HG03095 (cell line): Measurements from ENCODE around the gene GARRE1.

Source experiments
- ATAC-seq: cut with Tn5 transposase; IDR thresholded peaks from one replicate; pipeline ENCODE4 v1.9.1; 2021; ENCODE audit warnings: moderate library complexity; ENCODE audit not compliant: unreplicated experiment

Gene GARRE1

GRCh38 chr19:34284505-34284904 lies 30.2 kb downstream of the GARRE1 start:
- no peak for ATAC-seq

GRCh38 chr19:34287662-34288140 lies 33.3 kb downstream of the GARRE1 start:
- ATAC-seq = no peak

GRCh38 chr19:34288381-34288780 lies 34.0 kb downstream of the GARRE1 start:
- no peak for ATAC-seq

DNA sequence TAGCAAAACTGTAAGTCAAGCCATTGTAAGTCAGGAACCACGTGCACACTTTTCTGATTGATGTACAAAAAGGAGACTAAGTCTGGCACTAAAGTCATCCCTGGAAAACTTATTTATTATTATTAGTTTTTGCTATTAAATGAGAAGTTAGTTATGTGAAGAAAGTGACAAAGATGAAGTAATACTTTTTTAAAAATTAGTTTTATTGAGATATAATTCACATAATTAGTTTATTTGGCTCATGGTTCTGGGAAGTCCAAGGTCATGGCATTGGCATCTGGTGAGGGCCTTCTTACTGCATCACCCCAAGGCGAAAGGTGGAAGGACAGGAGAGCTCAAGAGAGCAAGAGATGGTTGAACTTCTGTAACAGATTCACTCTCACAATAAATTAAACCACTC lies 36.9 kb downstream of the GARRE1 start:
- no peak for ATAC-seq

- ATAC-seq = no peak
These were observed 40.7 kb downstream of the GARRE1 start for GRCh38 chr19:34295103-34295502.

DNA sequence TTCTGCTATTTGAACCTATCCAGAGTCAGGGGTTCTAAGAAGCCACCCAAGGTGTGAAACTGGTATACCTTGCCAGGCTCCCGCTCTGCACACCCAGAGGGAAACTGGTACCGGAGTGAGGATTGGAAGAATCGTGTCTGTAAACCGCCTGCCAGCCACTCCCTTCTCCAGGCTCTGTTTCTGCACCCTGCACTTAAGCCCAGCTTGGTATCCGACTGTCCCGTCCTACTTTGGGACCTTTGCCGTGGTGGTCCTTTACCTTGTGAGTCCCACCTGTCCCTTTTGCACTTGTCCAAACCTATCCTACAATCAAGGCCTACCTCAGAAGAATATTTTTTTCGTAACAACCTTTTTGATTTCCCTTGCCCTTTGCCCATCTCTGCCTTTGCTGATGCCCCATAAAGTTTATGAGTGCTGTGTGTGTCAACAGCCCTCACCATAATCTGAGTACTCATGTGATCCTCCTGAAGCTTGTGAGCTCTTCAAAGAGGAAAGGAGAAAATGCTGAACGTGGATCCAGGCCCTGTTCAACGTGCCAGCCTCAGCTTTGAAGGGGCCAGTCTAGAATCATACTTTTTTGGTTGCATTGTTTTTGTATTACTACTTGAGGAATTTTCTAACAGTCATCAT lies 44.7 kb downstream of the GARRE1 start:
- no peak for ATAC-seq

DNA sequence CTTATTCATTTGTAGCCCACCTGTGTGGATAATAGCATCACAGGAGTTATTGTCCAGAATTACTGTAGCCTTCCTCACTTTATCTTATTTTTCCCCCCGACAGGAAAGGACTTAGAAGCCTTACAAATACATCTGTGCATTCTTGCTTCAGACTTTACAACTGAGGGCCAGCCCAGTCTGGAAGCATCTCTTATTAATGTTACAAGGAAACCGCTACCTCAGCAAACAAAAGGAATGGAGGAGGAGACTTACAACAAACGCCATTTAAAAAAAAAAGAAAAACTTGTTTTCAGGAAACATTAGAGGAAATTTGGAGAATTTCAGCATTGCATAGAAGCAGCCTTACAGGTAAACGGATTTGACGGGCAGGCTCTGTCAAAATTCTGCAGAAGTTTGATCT lies 45.2 kb downstream of the GARRE1 start:
- no peak for ATAC-seq

GRCh38 chr19:34300380-34300779 lies 46.0 kb downstream of the GARRE1 start:
- no peak for ATAC-seq

DNA sequence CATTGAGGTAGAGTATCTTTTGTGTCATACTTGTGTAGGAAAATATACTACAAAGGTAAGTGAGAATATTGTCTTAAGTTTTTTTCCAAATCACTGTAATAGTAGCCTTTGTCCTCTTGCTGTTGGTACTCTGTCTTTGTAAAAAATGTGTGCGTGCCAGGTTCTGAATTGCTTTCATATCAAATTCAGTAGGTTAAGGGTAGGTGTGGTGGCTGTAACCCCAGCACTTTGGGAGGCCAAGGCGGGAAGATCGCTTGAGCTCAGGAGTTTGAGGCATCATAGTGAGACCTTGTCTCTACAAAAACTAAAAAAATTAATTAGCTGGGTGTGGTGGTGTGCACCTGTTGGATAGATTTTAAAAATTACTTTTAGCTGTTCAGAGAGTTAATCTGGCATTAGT lies 46.6 kb downstream of the GARRE1 start:
- ATAC-seq = no peak
